ENCODE results near the gene DNMT1. TPM values are rescaled to one million over a fixed set of nuclear protein-coding genes. Genes with fewer than 3 reads are reported as not detected.
A peak's percentile ranks its signal among the peaks of the same experiment; 100 is the strongest.

Gene DNMT1
- 46.1 and 58.3 TPM in 2 replicates for polyA plus RNA-seq (2012; rRNA removed)
- polyA plus RNA-seq (2012; cell fraction: cytosol; rRNA removed): 33.8 and 37.3 TPM in 2 replicates
- 151 and 170 TPM in 2 replicates for polyA plus RNA-seq (2012; cell fraction: nucleus; rRNA removed)

- Histone ChIP-seq H2AFZ (ENCODE audit: low read depth) (peak within 1 kb of the TSS; percentile 93), H3K27me3 (ENCODE audit: insufficient read depth) (no peaks in the 10 kb centered on the region), H3K79me2 (ENCODE audit: insufficient read depth) (peaks cover 49% of the 10 kb centered on the region), H3K4me1 (ENCODE audit: control insufficient read depth in 1 of 2, insufficient read depth in 2 of 2, low read depth in 1 of 2, low read length in 1 of 2) (peaks cover 7 to 15% of the 10 kb centered on the region in 2 experiments; a peak in 2 of 4 replicates), H3K36me3 (replicated peaks in 1 of 2; ENCODE audit: control insufficient read depth in 1 of 2, insufficient read depth in 2 of 2, low read length in 1 of 2) (peaks cover 0 to 13% of the 10 kb centered on the region in 2 experiments), H3K9ac (peak within 1 kb of the TSS; percentile 84), H3F3A (replicated peaks; ENCODE audit: insufficient read depth) (peaks cover 17% of the 10 kb centered on the region), H3K4me2 (peak within 1 kb of the TSS; percentile 91), H4K20me1 (ENCODE audit: insufficient read depth) (peaks cover 28% of the 10 kb centered on the region; the same call in 1 of the 2 replicates), H3K9me2 (no peaks in the 10 kb centered on the region), H3K4me3 (ENCODE audit: low read depth in 2 of 2, low read length in 1 of 2) (peak within 1 kb of the TSS; percentile 61 to 82), H3K9me3 (no peaks in the 10 kb centered on the region), H3K27ac (ENCODE audit: low read depth in 2 of 2, low read length in 1 of 2) (peak within 1 kb of the TSS; percentile 71 to 80)
- 2% methylated on average over 30 of the region's 71 CpGs for WGBS (ENCODE audit: low lambda C conversion rate)
- ChIA-PET POLR2A (interaction anchor here (0.5 to 1.7 kb wide), 11 partner anchors 12 to 367 kb away, joined by 3 to 5 read pairs (median 3); partner anchors contain the start of gene UBL5), CTCF (interaction anchor here (0.7 to 1.9 kb wide), 6 partner anchors 33 to 264 kb away, joined by 3 to 13 read pairs (median 3); partner anchors contain the start of gene S1PR2)
- peak; percentile 100 for DNase-seq
- peak; percentile 83 for TF ChIP-seq NRF1 (IDR thresholded peaks at IDR 0.05; ENCODE audit: low read depth, low read length)
- TF ChIP-seq MXI1 (IDR thresholded peaks at IDR 0.05; ENCODE audit: low read depth, low read length): peak; percentile 70
- no peak for TF ChIP-seq TEAD4 (IDR thresholded peaks at IDR 0.05; ENCODE audit: borderline replicate concordance, insufficient read depth)
- TF ChIP-seq USF2 (IDR thresholded peaks at IDR 0.05; ENCODE audit: borderline replicate concordance, low read depth, low read length): no peak
- TF ChIP-seq RCOR1 (IDR thresholded peaks at IDR 0.05; ENCODE audit: low read length): no peak
- 0 out of 2 replicates have a peak, but pooled peaks have one; percentile 19 for TF ChIP-seq REST (IDR thresholded peaks at IDR 0.05; ENCODE audit: low read depth, low read length)
- TF ChIP-seq CHD2 (IDR thresholded peaks at IDR 0.05; ENCODE audit: low read length, partially characterized antibody): no peak
- 0 out of 2 replicates have a peak, but pooled peaks have one; percentile 6 for TF ChIP-seq RFX5 (IDR thresholded peaks at IDR 0.05; ENCODE audit: low read length)
- peak; percentile 84 for TF ChIP-seq NFIC (IDR thresholded peaks at IDR 0.05; ENCODE audit: borderline replicate concordance)
- TF ChIP-seq YY1 (IDR thresholded peaks at IDR 0.05; ENCODE audit: low read depth): no peak
- TF ChIP-seq SMC3 (IDR thresholded peaks at IDR 0.05; ENCODE audit: low read depth, low read length): no peak
- no peak for TF ChIP-seq FOXJ3 (CRISPR knock-in tag; IDR thresholded peaks at IDR 0.05)
- no peak for TF ChIP-seq FOSL2 (IDR thresholded peaks at IDR 0.05; ENCODE audit: borderline replicate concordance, low read depth)
- peak; percentile 30; the same call in 1 of the 2 replicates for TF ChIP-seq TAF1 (IDR thresholded peaks at IDR 0.05; ENCODE audit: borderline replicate concordance, low read depth, low read length)
- peak; percentile 68 for TF ChIP-seq MAX (IDR thresholded peaks at IDR 0.05; ENCODE audit: low read depth)
- no peak for TF ChIP-seq GATA2 (CRISPR knock-in tag; IDR thresholded peaks at IDR 0.05)
- TF ChIP-seq ZBTB33 (IDR thresholded peaks at IDR 0.05; ENCODE audit: borderline replicate concordance, low read depth): no peak
- no peak for TF ChIP-seq MEF2A (IDR thresholded peaks at IDR 0.05; ENCODE audit: borderline replicate concordance, low read depth)
- peak; percentile 16 for TF ChIP-seq USF1 (IDR thresholded peaks at IDR 0.05; ENCODE audit: borderline replicate concordance, low read depth)
- TF ChIP-seq TCF12 (IDR thresholded peaks at IDR 0.05): no peak; the same call in 1 of the 2 replicates
- TF ChIP-seq POLR2AphosphoS5 (IDR thresholded peaks at IDR 0.05; ENCODE audit: low read depth, low read length): peak; percentile 93
- TF ChIP-seq JUND (IDR thresholded peaks at IDR 0.05): peak; percentile 32; the same call in 1 of the 2 replicates
- no peak for TF ChIP-seq RXRA (IDR thresholded peaks at IDR 0.05; ENCODE audit: borderline replicate concordance, low read depth)
- TF ChIP-seq GABPA (IDR thresholded peaks at IDR 0.05; ENCODE audit: low read depth): peak; percentile 75
- TF ChIP-seq SIN3A (IDR thresholded peaks at IDR 0.05; ENCODE audit: borderline replicate concordance, low read depth, low read length): peak; percentile 90; the same call in 1 of the 2 replicates
These were observed at the start of gene DNMT1 for GRCh38 chr19:10194500-10195198. DNMT1 (minus strand) TSS chr19:10194953; CDS start chr19:10194899, 54 bp downstream.

Measured in SK-N-SH (cell line).